GM19099 (cell line): ENCODE data around the gene HSPA2.

Experiments used
- POLR2A ChIP-seq: IDR thresholded peaks from 3 replicates; pipeline ENCODE4 v1.6.1; 2011; ENCODE audit warnings: low read depth; ENCODE audit not compliant: insufficient read length; ENCODE audit errors: extremely low read depth

HSPA2 gene

GRCh38 chr14:64507376-64508156, 33.0 kb upstream of the HSPA2 start:
- no peak for TF ChIP-seq POLR2A

- TF ChIP-seq POLR2A: no peak
These were observed 32.2 kb upstream of the HSPA2 start for GRCh38 chr14:64508215-64508776.

- no peak for TF ChIP-seq POLR2A
These were observed 31.5 kb upstream of the HSPA2 start for GRCh38 chr14:64509036-64509435.

- no peak for TF ChIP-seq POLR2A
These were observed 29.5 kb upstream of the HSPA2 start for GRCh38 chr14:64510825-64511671.

- no peak for TF ChIP-seq POLR2A
These were observed 27.3 kb upstream of the HSPA2 start for GRCh38 chr14:64513271-64513670.

GRCh38 chr14:64515053-64515452, 25.5 kb upstream of the HSPA2 start:
- TF ChIP-seq POLR2A: no peak

- TF ChIP-seq POLR2A: no peak
These were observed 23.6 kb upstream of the HSPA2 start for GRCh38 chr14:64516969-64517368.

- no peak for TF ChIP-seq POLR2A
These were observed 22.3 kb upstream of the HSPA2 start for GRCh38 chr14:64518229-64518628.

GRCh38 chr14:64520699-64521098, 19.8 kb upstream of the HSPA2 start:
- no peak for TF ChIP-seq POLR2A

GRCh38 chr14:64522591-64523355, 17.8 kb upstream of the HSPA2 start:
- no peak for TF ChIP-seq POLR2A

- no peak for TF ChIP-seq POLR2A
These were observed 15.2 kb upstream of the HSPA2 start for GRCh38 chr14:64525354-64525753.

GRCh38 chr14:64531567-64531966, 9.0 kb upstream of the HSPA2 start:
- TF ChIP-seq POLR2A: no peak

- no peak for TF ChIP-seq POLR2A
These were observed 3.9 kb upstream of the HSPA2 start for GRCh38 chr14:64536488-64537245.

- TF ChIP-seq POLR2A: no peak
These were observed 875 bp downstream of the HSPA2 start for GRCh38 chr14:64541261-64541971.
